Heart right ventricle (tissue), 16 donors: ENCODE data around the gene LHX3. TPM values are rescaled to one million over a fixed set of nuclear protein-coding genes. Genes with fewer than 3 reads are reported as not detected.

Experiments
- ATAC-seq, 8 donors: fragments of 200-7000 bp; cut with Tn5 transposase; one replicate each; pipeline ENCODE4 v1.9.1; 2020; ENCODE audit warnings: mild to moderate bottlenecking in 8 of 8, moderate library complexity in 8 of 8, moderate number of reproducible peaks in 1 of 8
- DNase-seq, 2 donors: peaks; one replicate each; pipeline ENCODE4 v3.0.0-alpha.2; 2020
- H3K27ac ChIP-seq, 10 donors: fragments of 200-600 bp; sonication (generic) in 2 of 10; one replicate each; pipeline versions ENCODE4 v1.5.0 to v1.8.0; 2020 to 2022; ENCODE audit warnings: mild to moderate bottlenecking in 3 of 10
- H3K27me3 ChIP-seq, 7 donors: fragments of 200-600 bp; one replicate each; pipeline ENCODE4 v1.8.0; 2021 to 2022; ENCODE audit warnings: mild to moderate bottlenecking in 2 of 7
- H3K36me3 ChIP-seq, 9 donors: fragments of 200-600 bp; sonication (generic) in 1 of 9; one replicate each; pipeline versions ENCODE4 v1.5.0 to v1.8.0; 2020 to 2022; ENCODE audit warnings: mild to moderate bottlenecking in 2 of 9
- H3K4me1 ChIP-seq, 9 donors: fragments of 200-600 bp; sonication (generic) in 1 of 9; one replicate each; pipeline versions ENCODE4 v1.5.0 to v1.8.0; 2020 to 2022; ENCODE audit warnings: mild to moderate bottlenecking in 4 of 9
- H3K4me3 ChIP-seq, 10 donors: fragments of 200-600 bp; sonication (generic) in 2 of 10; one replicate each; pipeline versions ENCODE4 v1.5.0 to v1.8.0; 2020 to 2022; ENCODE audit warnings: mild to moderate bottlenecking in 7 of 10, moderate library complexity in 2 of 10
- H3K9me3 ChIP-seq, 11 donors: fragments of 200-600 bp in 10 of 11; sonication (generic) in 2 of 11; one replicate each; pipeline versions ENCODE4 v1.5.0 to v1.8.0; 2013 to 2022; ENCODE audit warnings: mild to moderate bottlenecking in 2 of 11, control low read depth in 1 of 11, moderate library complexity in 1 of 11
- WGBS, 2 donors: extraction: QIAGEN DNeasy Blood & Tissue Kit; methylation state at CpG; one replicate each; pipeline ENCODE4 v1.1.7; 2013; ENCODE audit warnings: inconsistent platforms in 1 of 2; 5-methylcytosine and 5-hydroxymethylcytosine counted together
- intact Hi-C, 10 donors: fragments of 100-400 bp; cut with DNase I; formaldehyde crosslinking; loops; one replicate each; pipeline versions ENCODE4 v1.11.1 to v1.14.2; 2022
- polyA plus RNA-seq, 2 donors: library from polyadenylated mRNA; stranded (reverse); fragments of 200-250 nt; gene quantifications; one replicate each; pipeline ENCODE4 v1.2.3, GENCODE V29; 2013
- total RNA-seq, 10 donors: library from RNA; stranded (reverse); fragmentation: NEBNext Ultra II Directional in 3 of 10; extraction: Animal tissue kit (Norgen Biotek cat#: 25700) in 3 of 10; gene quantifications; one replicate each; pipeline versions ENCODE4 v1.2.1 to v1.2.4, GENCODE V29; 2021 to 2023
- TF ChIP-seq, protein P1 (sequence below), 9 donors: fragments of 200-600 bp; sonication (generic) in 2 of 9; IDR thresholded peaks; one replicate each; pipeline versions ENCODE4 v1.5.0 to v1.8.0; 2021 to 2022; ENCODE audit warnings: antibody characterized with exemption in 9 of 9, mild to moderate bottlenecking in 5 of 9, moderate library complexity in 1 of 9
- donor health status: Arrhythmogenic right ventricular cardiomyopathy.
- donor health status: ischemic (EF 13 %, LVEDD 7.1; RV severe dilation, severe dysfunction).
- donor health status: healthy with polysubstance abuse.
- donor health status: DM: no; HTN: yes; CAD: no.
- donor health status: DM: no; HTN: no; CAD: no.
- donor health status: ischemic (EF 25% LVEDD 6.9; RV normal size, moderate dysfunction).
- donor health status: ischemic (EF 25% LVEDD 5.7; RV mildly dilated, moderate dysfunction).
- donor health status: healthy.
- donor health status: DM: yes; HTN: yes; CAD: no.
- donor health status: Ischemic cardiomyopathy.
- donor health status: ischemic (EF 35%, LVEDD 5.7; RV mildly dilated, moderate dysfunction).
- donor health status: nonischemic (EF 11% LVEDD 7.7; RV severe dilation, severe dysfunction).
- donor health status: DM: yes; HTN: yes; CAD: no.
- donor health status: PGD.
- donor health status: ischemic (EF 29% LVEDD 5.4; RV normal size, mild dysfunction).
- donor health status: nonischemic (EF 23%, LVEDD 6.1; RV moderate dilation, normal function).

Gene LHX3
- total and polyA plus RNA-seq, 12 donors, result not detected

DNA sequence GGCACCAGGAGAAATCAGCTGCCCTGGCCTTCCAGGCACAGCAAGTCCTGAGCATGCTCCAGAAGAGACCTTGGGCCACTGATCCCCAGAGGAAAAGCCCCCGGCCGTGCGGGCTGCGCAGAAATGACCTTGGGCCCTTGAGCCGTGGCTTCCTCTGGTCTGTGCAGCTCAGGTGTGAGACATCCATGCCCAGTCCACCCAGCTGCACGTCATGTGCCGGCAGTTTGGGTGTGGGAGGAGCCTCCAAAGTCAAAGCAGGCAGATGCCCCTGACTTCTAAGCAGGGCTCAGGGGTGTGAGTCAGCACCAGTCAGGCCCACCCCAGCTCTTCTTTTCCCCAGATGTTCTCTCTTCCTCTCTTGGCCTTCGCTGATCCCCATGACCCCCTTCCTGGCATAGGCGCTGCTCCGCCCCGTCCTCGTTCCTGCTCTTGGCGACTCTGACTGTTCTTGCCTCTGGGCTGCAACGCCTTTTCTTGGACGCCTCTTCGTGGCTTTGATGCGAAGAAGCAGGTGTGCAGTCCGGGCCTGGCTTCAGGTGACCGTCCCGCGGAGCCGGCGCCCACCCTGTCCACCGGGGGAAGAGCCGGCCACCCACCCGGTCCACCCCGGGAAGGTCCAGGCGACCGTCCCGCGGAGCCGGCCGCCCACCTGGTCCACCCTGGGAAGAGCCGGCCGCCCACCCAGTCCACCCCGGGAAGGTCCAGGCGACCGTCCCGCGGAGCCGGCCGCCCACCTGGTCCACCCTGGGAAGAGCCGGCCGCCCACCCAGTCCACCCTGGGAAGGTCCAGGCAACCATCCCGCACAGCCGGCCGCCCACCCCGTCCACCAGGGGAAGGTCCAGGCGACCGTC is 46.6 kb upstream of the LHX3 start:
- peaks cover 0 to 11% (median 4%) of the 10 kb centered on the region in 9 donors for H3K4me1 ChIP-seq
- WGBS, 2 donors, result 89 to 90% methylated on average over 37 to 50 of the region's 50 CpGs
- no peak overlapping the region for H3K4me3 ChIP-seq

DNA sequence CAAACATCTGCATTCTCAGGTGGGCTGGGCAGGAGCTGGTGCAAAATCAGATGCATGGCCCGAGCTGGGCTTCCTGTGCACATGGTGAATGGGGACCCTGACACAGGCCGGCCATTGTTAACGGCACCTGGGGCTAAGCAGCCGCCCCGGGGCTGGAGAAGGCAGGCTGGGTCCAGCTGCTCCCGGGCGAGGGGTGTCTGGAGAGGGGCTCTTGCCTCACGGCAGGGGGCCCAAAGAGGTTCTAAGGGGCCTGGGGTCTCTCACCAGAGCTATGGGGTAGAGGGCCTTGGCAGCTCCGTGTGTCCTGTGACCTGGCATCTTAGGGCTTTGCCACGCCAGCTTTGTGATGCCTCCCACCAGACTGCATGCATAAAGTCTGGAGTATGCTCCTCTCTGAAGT is 45.7 kb upstream of the LHX3 start:
- TF ChIP-seq, protein P1, sequence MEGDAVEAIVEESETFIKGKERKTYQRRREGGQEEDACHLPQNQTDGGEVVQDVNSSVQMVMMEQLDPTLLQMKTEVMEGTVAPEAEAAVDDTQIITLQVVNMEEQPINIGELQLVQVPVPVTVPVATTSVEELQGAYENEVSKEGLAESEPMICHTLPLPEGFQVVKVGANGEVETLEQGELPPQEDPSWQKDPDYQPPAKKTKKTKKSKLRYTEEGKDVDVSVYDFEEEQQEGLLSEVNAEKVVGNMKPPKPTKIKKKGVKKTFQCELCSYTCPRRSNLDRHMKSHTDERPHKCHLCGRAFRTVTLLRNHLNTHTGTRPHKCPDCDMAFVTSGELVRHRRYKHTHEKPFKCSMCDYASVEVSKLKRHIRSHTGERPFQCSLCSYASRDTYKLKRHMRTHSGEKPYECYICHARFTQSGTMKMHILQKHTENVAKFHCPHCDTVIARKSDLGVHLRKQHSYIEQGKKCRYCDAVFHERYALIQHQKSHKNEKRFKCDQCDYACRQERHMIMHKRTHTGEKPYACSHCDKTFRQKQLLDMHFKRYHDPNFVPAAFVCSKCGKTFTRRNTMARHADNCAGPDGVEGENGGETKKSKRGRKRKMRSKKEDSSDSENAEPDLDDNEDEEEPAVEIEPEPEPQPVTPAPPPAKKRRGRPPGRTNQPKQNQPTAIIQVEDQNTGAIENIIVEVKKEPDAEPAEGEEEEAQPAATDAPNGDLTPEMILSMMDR (IDR thresholded peaks at IDR 0.05), result no peak
- peaks cover 0 to 12% (median 0%) of the 10 kb centered on the region in 7 donors for H3K27me3 ChIP-seq
- 65 to 68% methylated on average over 10 of the region's 10 CpGs for WGBS, 2 donors
- DNase-seq, result peak in 1 of 2 donors; percentile 10
- peaks cover 0 to 13% (median 4%) of the 10 kb centered on the region in 9 donors for H3K4me1 ChIP-seq
- no peaks in the 10 kb centered on the region for H3K9me3 ChIP-seq
- intact Hi-C loops, result no loop called here
- H3K36me3 ChIP-seq, result no peaks in the 10 kb centered on the region
- no peak overlapping the region for H3K4me3 ChIP-seq
- ATAC-seq, result no peak
- H3K27ac ChIP-seq, result no peak overlapping the region

More for the DNA sequence above, 46.6 kb upstream of the LHX3 start:
- TF ChIP-seq, protein P1 (IDR thresholded peaks at IDR 0.05), result no peak
- Histone ChIP-seq H3K27ac (no peak overlapping the region), H3K36me3 (no peaks in the 10 kb centered on the region), H3K27me3 (peaks cover 0 to 20% (median 0%) of the 10 kb centered on the region in 7 donors), H3K9me3 (no peaks in the 10 kb centered on the region)
- intact Hi-C loops, result no loop called here
- DNase-seq (no peak), ATAC-seq (no peak)

- WGBS, 2 donors, result 63 to 70% methylated on average over 30 of the region's 30 CpGs
- intact Hi-C loops, result loop anchor here in 1 of 10 donors (10.0 kb wide), 1 partner anchor 265 kb away; no protein-coding TSS in a partner anchor
- H3K9me3 ChIP-seq, result no peaks in the 10 kb centered on the region
- H3K4me1 ChIP-seq, result peaks cover 0 to 11% (median 8%) of the 10 kb centered on the region in 9 donors
- no peak for DNase-seq
- H3K27me3 ChIP-seq, result peaks cover 0 to 6% (median 0%) of the 10 kb centered on the region in 7 donors
- H3K4me3 ChIP-seq, result no peak overlapping the region
- TF ChIP-seq, protein P1 (IDR thresholded peaks at IDR 0.05), result no peak
- H3K27ac ChIP-seq, result no peak overlapping the region
- ATAC-seq, result no peak
- H3K36me3 ChIP-seq, result no peaks in the 10 kb centered on the region
Measured at GRCh38 chr9:136249877-136250559, 45.1 kb upstream of the LHX3 start.
